NCI-H2171 treated with DMSO at 0.1 percent for 48 hours (cell line): Measurements from ENCODE around the gene GRM2.

Experiments used
- DNase-seq: peaks from one replicate; lab custom pipeline; 2025; lab: John Stamatoyannopoulos, UW

The GRM2 gene

GRCh38 chr3:51680663-51681230, 26.1 kb upstream of the GRM2 start:
- DNase-seq = no peak

GRCh38 chr3:51681453-51681852, 25.4 kb upstream of the GRM2 start:
- DNase-seq = no peak

GRCh38 chr3:51682079-51682478, 24.8 kb upstream of the GRM2 start:
- DNase-seq = peak; percentile 38

- no peak for DNase-seq
Measured at GRCh38 chr3:51682526-51682925, 24.3 kb upstream of the GRM2 start.

- DNase-seq = no peak
Measured at GRCh38 chr3:51683566-51683965, 23.3 kb upstream of the GRM2 start.

GRCh38 chr3:51684971-51685751, 21.7 kb upstream of the GRM2 start:
- DNase-seq = no peak

- DNase-seq = no peak
Measured at GRCh38 chr3:51686056-51686455, 20.8 kb upstream of the GRM2 start.

- no peak for DNase-seq
Measured at GRCh38 chr3:51686512-51687215, 20.2 kb upstream of the GRM2 start.

- peak; percentile 72 for DNase-seq
Measured at GRCh38 chr3:51687431-51688205, 19.2 kb upstream of the GRM2 start.

- no peak for DNase-seq
Measured at GRCh38 chr3:51688206-51688600, 18.7 kb upstream of the GRM2 start.

GRCh38 chr3:51691021-51691420, 15.8 kb upstream of the GRM2 start:
- DNase-seq = no peak

- no peak for DNase-seq
Measured at GRCh38 chr3:51691949-51692348, 14.9 kb upstream of the GRM2 start.

- peak; percentile 58 for DNase-seq
Measured at GRCh38 chr3:51692980-51693395, 13.9 kb upstream of the GRM2 start.

- DNase-seq = no peak
Measured at GRCh38 chr3:51696954-51697353, 9.9 kb upstream of the GRM2 start.

GRCh38 chr3:51698209-51698608, 8.7 kb upstream of the GRM2 start:
- DNase-seq = no peak

- DNase-seq = no peak
Measured at GRCh38 chr3:51700403-51700802, 6.5 kb upstream of the GRM2 start.

GRCh38 chr3:51702156-51702555, 4.7 kb upstream of the GRM2 start:
- no peak for DNase-seq

- peak; percentile 58 for DNase-seq
Measured at GRCh38 chr3:51703068-51703760, 3.7 kb upstream of the GRM2 start.

GRCh38 chr3:51703761-51704510, 2.9 kb upstream of the GRM2 start:
- DNase-seq = no peak

- DNase-seq = no peak
Measured at GRCh38 chr3:51704511-51704950, 2.3 kb upstream of the GRM2 start.
